ENCODE data around the gene RPS17.

GRCh38 chr15:82549199-82549665 is 9.0 kb upstream of the RPS17 start:
- TF ChIP-seq PATZ1 (CRISPR knock-in tag; IDR thresholded peaks at IDR 0.05; ENCODE audit: borderline replicate concordance) (no peak), ZFP30 (CRISPR knock-in tag; IDR thresholded peaks at IDR 0.05) (no peak), PPARA (CRISPR knock-in tag; IDR thresholded peaks at IDR 0.05; ENCODE audit: borderline replicate concordance) (no peak), ARNTL (CRISPR knock-in tag; IDR thresholded peaks at IDR 0.05; ENCODE audit: borderline replicate concordance, low read depth) (no peak), CSDC2 (CRISPR knock-in tag; IDR thresholded peaks at IDR 0.05) (no peak), ZNF8 (CRISPR knock-in tag; IDR thresholded peaks at IDR 0.05) (no peak), ZFP3 (CRISPR knock-in tag; IDR thresholded peaks at IDR 0.05) (no peak), CREB5 (CRISPR knock-in tag; IDR thresholded peaks at IDR 0.05; ENCODE audit: low read depth) (no peak), SNAI2 (CRISPR knock-in tag; IDR thresholded peaks at IDR 0.05) (no peak), ZC3H10 (CRISPR knock-in tag; IDR thresholded peaks at IDR 0.05) (no peak), TSHZ2 (CRISPR knock-in tag; IDR thresholded peaks at IDR 0.05) (no peak), ZNF70 (CRISPR knock-in tag; IDR thresholded peaks at IDR 0.05) (no peak)
